Spleen (tissue), 7 donors: ENCODE results near the gene EME1.

Experiments used
- CTCF ChIP-seq, 11 experiments: fragments of 200-600 bp in 7 of 11; fragments of 450-650 bp in 4 of 11; sonication (generic) in 4 of 11; IDR thresholded peaks in 8 of 11; conservative IDR thresholded peaks in 3 of 11; 1 replicate in 7 of 11; 2 replicates in 4 of 11; pipeline versions ENCODE4 v1.4.0 to v1.8.0; 2016 to 2021; ENCODE audit warnings: antibody characterized with exemption in 11 of 11, inconsistent platforms in 4 of 11, mild to moderate bottlenecking in 1 of 11
- POLR2A ChIP-seq, 3 donors: fragments of 450-650 bp; IDR thresholded peaks; one replicate each; pipeline ENCODE4 v1.5.1; 2017; ENCODE audit warnings: antibody characterized with exemption in 3 of 3, mild to moderate bottlenecking in 1 of 3
- POLR2AphosphoS5 ChIP-seq, 3 donors: sonication (generic); formaldehyde crosslinking; IDR thresholded peaks; one replicate each; pipeline ENCODE4 v1.5.1; 2017; ENCODE audit warnings: antibody characterized with exemption in 3 of 3
- donor health status: DM: no; HTN: no; CAD: no; lungs with moderate emphysema.
- donor health status: DM: no; HTN: no; CAD: no.
- donor health status: DM: no; HTN: no; CAD: no.

DNA sequence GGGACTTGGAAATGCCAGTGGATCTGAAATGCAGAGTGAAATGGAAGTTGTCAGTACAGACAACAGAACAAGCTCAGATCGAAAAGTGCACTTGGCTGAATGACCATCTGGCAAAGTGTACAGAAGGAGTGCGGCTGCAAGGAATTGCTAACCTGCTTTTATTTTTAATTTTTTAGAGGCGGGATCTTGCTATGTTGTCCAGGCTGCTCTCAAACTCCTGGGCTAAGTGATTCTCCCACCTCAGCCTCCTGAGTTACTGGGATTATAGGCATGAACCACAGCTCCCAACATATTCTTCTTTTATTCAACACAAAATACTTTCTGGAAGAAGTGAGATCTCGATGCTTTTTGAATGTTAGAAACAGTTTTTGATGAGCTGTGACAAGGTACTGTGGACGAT, 20.7 kb downstream of the EME1 start:
- TF ChIP-seq CTCF (IDR thresholded peaks at IDR 0.05 in 8 of 11, conservative IDR thresholded peaks at IDR 0.05 in 3 of 11): no peak
- no peak for TF ChIP-seq POLR2A (IDR thresholded peaks at IDR 0.05)
- TF ChIP-seq POLR2AphosphoS5 (IDR thresholded peaks at IDR 0.05): no peak
